AG04449 (cell line): ENCODE results near the gene LRRC66.

Experiments
- CTCF ChIA-PET: fragments of 350-600 bp; formaldehyde crosslinking; extraction: SDS; loops from one replicate; lab custom pipeline; 2021; ENCODE audit warnings: antibody characterized with exemption; lab: Yijun Ruan, JAX
- POLR2A ChIA-PET: fragments of 400-600, 350-600 bp; formaldehyde crosslinking; extraction: SDS; loops from one replicate; lab custom pipeline; 2020; ENCODE audit warnings: antibody characterized with exemption, inconsistent platforms; lab: Yijun Ruan, JAX
- DNase-seq: peaks from one replicate; pipeline ENCODE4 v3.0.0-alpha.2; 2010; ENCODE audit warnings: low read depth, low spot score
- H3K4me3 ChIP-seq: 2 replicates; pipeline ENCODE4 v1.5.1; 2011; ENCODE audit warnings: low read depth, mild to moderate bottlenecking, control low read depth, low read length
- TF ChIP-seq, protein P1 (sequence below): IDR thresholded peaks from one replicate; pipeline ENCODE4 v1.5.1; 2011; ENCODE audit warnings: mild to moderate bottlenecking, moderate library complexity, low read length, control low read depth, inconsistent platforms; ENCODE audit not compliant: insufficient read depth; ENCODE audit errors: missing control alignments

LRRC66 gene

DNA sequence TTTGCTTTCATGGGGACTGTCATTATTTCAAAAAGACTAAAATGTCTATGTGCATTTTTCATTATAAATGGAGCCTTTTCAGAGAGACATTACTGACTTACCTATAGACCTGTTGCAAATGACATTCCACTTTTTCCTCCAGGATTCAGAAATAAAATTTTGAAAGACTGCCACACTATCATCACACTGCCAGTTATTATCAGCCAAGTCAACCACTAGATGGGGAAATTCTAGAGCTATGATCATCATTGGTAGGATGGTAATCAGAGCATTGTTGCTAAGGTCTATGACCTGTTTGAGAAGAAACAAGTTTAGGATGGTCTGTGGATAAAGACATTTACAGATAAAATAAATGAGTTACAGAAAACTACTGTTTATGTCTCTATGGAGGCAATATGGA lies 22.5 kb downstream of the LRRC66 start:
- no peak overlapping the region for H3K4me3 ChIP-seq
- ChIA-PET CTCF (interaction anchor here (1.3 kb wide), 1 partner anchor 29 kb away, joined by 3 read pairs; no protein-coding TSS in a partner anchor), POLR2A (no interaction called here)
- DNase-seq: no peak
- TF ChIP-seq, protein P1, sequence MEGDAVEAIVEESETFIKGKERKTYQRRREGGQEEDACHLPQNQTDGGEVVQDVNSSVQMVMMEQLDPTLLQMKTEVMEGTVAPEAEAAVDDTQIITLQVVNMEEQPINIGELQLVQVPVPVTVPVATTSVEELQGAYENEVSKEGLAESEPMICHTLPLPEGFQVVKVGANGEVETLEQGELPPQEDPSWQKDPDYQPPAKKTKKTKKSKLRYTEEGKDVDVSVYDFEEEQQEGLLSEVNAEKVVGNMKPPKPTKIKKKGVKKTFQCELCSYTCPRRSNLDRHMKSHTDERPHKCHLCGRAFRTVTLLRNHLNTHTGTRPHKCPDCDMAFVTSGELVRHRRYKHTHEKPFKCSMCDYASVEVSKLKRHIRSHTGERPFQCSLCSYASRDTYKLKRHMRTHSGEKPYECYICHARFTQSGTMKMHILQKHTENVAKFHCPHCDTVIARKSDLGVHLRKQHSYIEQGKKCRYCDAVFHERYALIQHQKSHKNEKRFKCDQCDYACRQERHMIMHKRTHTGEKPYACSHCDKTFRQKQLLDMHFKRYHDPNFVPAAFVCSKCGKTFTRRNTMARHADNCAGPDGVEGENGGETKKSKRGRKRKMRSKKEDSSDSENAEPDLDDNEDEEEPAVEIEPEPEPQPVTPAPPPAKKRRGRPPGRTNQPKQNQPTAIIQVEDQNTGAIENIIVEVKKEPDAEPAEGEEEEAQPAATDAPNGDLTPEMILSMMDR: no peak

- TF ChIP-seq, protein P1: no peak
- ChIA-PET POLR2A (no interaction called here), CTCF (interaction anchor here (1.0 kb wide), 1 partner anchor 16 kb away, joined by 3 read pairs; no protein-coding TSS in a partner anchor)
- no peak for DNase-seq
- no peak overlapping the region for H3K4me3 ChIP-seq
Measured at GRCh38 chr4:51995647-51996220, 24.4 kb downstream of the LRRC66 start.

DNA sequence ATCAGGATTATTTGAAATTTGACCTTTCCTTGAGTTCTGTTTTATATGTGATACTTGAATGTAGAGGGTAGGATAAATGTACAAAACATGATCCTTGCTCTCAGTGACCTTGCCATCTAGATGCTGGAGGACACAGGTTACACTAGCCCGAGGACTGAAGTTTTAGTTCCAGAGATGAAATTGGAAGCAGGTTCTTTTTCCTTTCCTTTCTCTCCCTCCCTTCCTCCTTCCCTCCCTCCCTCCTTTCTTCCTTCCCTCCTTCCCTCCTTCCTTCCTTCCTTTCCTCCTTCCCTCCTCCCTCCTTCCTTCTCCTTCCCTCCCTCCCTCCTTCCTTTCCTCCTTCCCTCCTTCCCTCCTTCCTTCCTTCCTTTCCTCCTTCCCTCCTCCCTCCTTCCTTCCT lies 54.3 kb downstream of the LRRC66 start:
- ChIA-PET CTCF (no interaction called here), POLR2A (no interaction called here)
- H3K4me3 ChIP-seq: no peak overlapping the region
- TF ChIP-seq, protein P1: no peak
- no peak for DNase-seq

DNA sequence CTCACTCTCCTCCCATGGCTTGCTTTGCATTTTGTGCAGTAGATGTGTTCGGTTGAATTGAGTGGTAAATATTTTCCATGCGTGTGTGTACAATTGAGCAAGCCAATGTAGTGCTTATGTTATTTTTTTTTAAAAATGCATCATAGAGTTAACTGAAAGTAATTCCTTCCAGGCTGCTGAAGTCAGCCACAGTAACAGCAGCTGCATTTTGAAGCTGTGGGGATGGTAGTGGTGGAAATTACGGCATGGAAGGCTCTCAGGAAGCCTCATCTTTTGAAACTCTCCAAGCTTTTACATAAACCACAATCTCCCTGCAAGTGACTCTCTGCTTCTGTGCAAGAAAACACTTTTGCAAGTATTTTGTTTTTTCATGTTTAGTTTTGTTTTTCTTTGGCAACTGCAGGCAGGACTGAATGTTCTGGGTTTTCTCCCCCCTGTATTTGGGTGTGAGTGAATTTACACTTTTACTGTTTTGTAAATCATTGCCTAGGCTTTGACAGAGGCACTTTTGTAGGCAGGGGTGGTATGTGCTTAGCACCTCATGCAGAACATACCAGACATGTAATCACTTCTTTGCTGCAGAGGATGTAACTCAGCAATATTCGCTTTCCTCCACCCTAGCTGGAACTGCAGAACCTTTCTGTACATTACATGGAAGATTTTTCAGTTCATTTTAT lies 56.2 kb downstream of the LRRC66 start:
- ChIA-PET POLR2A (no interaction called here), CTCF (no interaction called here)
- no peak for DNase-seq

DNA sequence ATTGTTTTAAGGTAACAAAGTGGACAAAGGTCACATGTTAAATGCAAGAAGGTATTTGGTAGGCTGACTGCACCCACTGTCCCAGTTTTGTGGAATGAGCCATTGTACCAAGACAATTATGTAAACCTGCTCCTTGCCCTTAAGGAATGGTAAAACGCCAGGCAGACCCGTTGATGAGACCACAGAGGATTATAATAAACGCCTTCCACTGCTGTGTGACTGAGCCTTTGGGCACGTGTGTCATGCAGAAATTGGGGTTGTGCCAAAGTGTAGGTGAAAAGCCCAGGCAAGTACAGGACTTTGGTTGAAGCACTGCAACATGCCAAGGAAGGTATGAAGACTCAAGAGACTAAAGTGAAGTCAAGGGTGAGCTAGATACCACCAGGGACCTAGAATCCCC lies 59.7 kb downstream of the LRRC66 start:
- TF ChIP-seq, protein P1: no peak
- DNase-seq: no peak
- H3K4me3 ChIP-seq: no peak overlapping the region
- POLR2A ChIA-PET: no interaction called here
- CTCF ChIA-PET: no interaction called here

More for the DNA sequence above, 56.2 kb downstream of the LRRC66 start:
- H3K4me3 ChIP-seq: no peak overlapping the region
- TF ChIP-seq, protein P1: no peak

DNA sequence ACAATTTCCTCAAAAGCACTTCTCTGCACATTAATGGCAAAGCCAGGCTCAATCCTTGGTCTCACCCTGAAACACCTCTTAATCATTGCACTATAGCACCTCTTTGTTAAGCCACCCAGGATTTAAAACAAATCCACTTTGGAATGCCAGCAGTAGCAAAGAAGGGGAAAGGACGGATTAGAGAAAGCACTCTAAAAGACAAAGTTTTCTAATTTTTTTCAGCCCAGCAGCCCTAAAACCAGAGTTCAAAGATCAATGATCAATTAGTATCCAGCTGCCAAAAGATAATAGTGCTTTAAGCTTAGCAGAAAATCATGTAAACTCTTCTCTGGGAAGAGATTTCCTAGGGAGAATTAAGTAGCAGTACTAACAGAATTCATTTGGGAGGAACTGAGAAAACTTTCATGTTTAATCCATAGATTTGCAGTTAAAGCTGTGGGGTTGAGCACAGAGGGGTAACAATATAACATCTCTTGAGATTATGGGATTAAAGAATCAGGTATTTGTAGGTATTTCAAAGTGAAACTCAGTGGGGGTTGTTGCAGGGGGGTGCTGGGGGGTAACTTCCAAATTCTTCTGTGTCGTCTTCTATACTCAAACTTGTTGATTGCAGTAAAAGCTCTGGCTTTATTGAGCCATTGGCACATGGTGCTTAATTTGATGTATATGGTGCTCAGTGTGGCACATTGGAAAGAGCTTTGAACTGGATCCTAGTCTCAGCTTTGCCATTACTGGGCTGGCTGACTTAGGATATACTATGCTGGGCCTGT lies 61.8 kb downstream of the LRRC66 start:
- POLR2A ChIA-PET: no interaction called here

More for the DNA sequence above, 61.8 kb downstream of the LRRC66 start:
- CTCF ChIA-PET: no interaction called here
- DNase-seq: no peak
- TF ChIP-seq, protein P1: no peak
- H3K4me3 ChIP-seq: no peak overlapping the region
